Measurements from ENCODE around the gene PRSS57.

PRSS57 gene

DNA sequence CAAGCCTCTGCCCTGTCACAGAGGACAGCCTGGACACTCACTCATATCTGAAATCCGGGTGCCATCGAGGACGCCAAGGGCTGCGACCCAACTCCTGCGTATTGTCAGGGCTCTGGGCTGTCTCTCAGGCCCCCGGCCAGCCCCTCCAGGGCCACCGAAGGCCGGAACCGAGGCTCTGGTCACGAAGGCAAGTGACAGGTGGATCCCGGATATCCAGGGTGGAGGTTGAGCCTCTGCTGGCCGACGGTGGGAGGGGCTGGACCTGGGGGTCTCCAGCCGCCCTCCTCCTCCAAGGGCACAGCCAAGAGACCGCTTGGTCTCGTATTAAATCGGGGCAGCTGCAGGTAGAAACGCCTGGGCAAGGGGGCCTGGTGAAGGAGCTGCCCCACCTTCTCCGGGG lies 37.6 kb downstream of the PRSS57 start:
- TF ChIP-seq POLR2AphosphoS5 (IDR thresholded peaks at IDR 0.05; ENCODE audit: borderline replicate concordance, low read depth, low read length) (no peak), EZH2 (IDR thresholded peaks at IDR 0.05) (no peak), FOXP2 (optimal IDR thresholded peaks at IDR 0.05; ENCODE audit: control extremely low read depth, extremely low read length, insufficient read depth) (no peak)
- no peak overlapping the region for H3K4me3 ChIP-seq
- no peak overlapping the region for H3K27ac ChIP-seq
- H3K9ac ChIP-seq (ENCODE audit: insufficient read length): no peak overlapping the region
- DNase-seq (ENCODE audit: low read depth, low spot score): no peak
- H3K36me3 ChIP-seq (ENCODE audit: insufficient read depth, low read length): peaks cover 11% of the 10 kb centered on the region; the same call in 1 of the 2 replicates
- H3K9me3 ChIP-seq (ENCODE audit: low read depth, low read length): no peaks in the 10 kb centered on the region

DNA sequence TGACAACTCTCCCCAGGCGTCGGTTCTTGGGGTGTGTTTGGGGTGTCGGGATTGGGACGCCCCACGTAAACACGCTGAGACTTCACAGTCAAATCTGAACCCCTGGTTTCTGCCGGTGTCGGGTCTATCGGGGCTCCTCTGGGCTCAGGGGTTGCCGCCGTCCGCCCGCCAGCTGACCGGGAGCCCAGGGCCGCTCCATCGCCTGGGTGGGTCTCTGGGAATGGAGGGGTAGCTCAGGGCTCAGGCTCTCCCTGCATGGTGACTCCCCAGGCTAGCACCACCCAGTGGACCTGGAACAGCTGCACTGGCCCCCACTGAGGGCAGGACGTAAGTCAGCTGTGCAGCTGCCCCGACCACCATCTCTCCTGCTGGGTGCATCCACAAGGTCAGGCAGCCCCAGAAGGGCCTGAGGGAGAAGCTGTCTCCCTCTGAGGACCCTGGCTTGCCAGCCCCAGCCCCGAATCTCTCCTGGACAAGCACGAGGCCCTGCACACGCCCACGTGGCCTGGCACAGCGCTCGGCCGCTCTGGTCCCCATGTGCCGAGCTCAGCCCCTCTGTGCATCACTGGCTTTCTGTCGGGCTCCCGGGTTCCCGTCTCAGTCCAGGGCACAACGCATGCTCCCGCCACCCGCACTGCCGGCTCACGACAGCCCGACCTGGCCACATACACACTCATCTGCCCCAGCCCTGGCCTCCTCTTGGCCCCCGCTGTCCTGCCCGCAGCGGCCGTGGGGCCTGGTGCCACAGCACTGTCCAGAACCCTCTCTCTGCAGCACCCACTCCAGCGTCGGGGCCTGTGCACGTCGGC lies 38.3 kb downstream of the PRSS57 start:
- Histone ChIP-seq H3K9ac (ENCODE audit: insufficient read length) (no peak overlapping the region), H3K36me3 (ENCODE audit: insufficient read depth, low read length) (peaks cover 16% of the 10 kb centered on the region; the same call in 1 of the 2 replicates), H3K27ac (no peak overlapping the region), H3K9me3 (ENCODE audit: low read depth, low read length) (no peaks in the 10 kb centered on the region), H3K4me3 (no peak overlapping the region)
- TF ChIP-seq POLR2AphosphoS5 (IDR thresholded peaks at IDR 0.05; ENCODE audit: borderline replicate concordance, low read depth, low read length) (no peak), EZH2 (IDR thresholded peaks at IDR 0.05) (no peak), FOXP2 (optimal IDR thresholded peaks at IDR 0.05; ENCODE audit: control extremely low read depth, extremely low read length, insufficient read depth) (no peak)
- DNase-seq (ENCODE audit: low read depth, low spot score): no peak

DNA sequence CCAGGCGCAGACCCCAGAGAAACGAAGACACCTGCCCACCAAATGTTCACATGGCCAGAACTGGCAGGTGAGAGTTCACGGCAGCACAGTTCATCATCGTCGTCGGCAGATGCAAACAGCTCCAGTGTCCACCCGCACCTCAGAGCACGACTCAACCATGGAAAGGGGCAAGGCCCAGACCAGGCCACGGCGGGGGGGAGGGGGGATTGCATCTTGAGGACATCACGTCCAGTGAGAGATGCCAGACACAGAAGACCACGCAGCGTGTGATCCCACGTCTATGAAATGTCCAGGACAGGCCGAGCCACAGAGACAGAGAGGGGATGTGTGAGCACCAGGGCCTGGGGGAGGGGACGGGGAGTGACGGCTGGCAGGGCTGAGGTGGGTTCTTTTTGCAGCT lies 39.6 kb downstream of the PRSS57 start:
- Histone ChIP-seq H3K27ac (no peak overlapping the region), H3K36me3 (ENCODE audit: insufficient read depth, low read length) (peaks cover 20% of the 10 kb centered on the region; the same call in 1 of the 2 replicates), H3K4me3 (no peak overlapping the region), H3K9me3 (ENCODE audit: low read depth, low read length) (no peaks in the 10 kb centered on the region), H3K9ac (ENCODE audit: insufficient read length) (no peak overlapping the region)
- TF ChIP-seq EZH2 (IDR thresholded peaks at IDR 0.05) (no peak), FOXP2 (optimal IDR thresholded peaks at IDR 0.05; ENCODE audit: control extremely low read depth, extremely low read length, insufficient read depth) (no peak), POLR2AphosphoS5 (IDR thresholded peaks at IDR 0.05; ENCODE audit: borderline replicate concordance, low read depth, low read length) (no peak)
- no peak for DNase-seq (ENCODE audit: low read depth, low spot score)

DNA sequence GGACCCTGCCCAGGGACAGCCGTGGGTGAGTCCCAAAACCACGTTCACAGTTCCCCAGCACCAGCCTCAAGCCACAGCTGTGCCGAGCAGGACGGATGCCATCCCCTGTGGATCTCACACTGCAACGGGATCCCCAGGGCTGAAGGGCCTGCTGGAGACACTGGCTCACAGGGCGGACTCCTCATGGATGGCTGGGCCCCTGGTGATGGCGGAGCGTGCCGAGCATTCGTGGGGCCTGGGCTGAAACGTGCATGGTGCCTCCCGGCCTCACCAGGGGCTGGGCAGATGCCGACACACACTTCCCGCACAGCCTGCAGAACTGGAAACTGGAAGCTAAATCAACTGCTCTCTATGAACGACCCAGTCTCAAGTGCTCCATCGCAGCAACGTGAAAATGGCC lies 41.8 kb downstream of the PRSS57 start:
- TF ChIP-seq EZH2 (IDR thresholded peaks at IDR 0.05) (no peak), POLR2AphosphoS5 (IDR thresholded peaks at IDR 0.05; ENCODE audit: borderline replicate concordance, low read depth, low read length) (no peak)
- peaks cover 25% of the 10 kb centered on the region; the same call in 1 of the 2 replicates for H3K36me3 ChIP-seq (ENCODE audit: insufficient read depth, low read length)

DNA sequence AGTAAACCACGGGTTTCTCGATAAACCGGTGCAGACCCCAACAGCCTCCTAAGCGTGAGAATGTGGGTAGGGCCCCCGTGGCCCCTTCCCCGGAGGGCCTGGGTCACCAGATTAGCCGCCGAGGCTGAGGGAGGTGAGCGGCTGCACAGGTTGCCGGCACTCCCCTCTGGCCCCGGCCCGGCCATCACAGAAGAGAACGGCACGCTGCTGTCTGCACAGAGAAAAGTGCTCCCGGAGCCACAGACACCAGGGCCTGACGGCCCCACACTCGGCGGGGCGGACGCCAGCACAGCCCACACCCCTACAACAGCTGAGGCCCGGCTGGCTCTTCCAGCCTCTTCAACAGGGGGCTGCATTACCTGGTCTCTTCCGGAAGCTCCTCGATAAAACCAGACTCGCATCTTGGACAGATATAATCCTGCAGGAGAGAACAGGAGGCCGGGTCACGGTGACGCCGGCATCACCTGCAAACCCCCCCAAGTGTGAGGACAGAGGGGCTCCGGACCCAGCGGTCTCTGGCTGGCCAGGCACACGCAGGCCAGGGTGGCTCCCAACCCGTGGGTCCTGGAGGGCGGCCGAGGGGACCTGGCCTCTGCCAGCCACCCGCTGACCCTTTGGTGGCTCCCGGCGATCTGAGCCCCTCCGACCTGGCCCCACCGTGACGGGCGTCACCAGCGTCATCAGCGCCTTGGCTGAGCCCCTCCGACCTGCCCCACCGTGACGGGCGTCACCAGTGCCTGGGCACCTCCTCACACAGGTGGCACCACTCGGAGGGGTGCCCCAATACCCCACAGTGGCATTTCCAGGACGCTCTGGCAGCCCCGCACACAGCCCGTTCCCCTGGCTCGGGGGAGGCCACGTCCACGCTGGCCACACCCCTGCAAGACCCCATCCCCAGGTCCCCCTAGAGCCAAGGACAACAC lies 42.5 kb downstream of the PRSS57 start:
- Histone ChIP-seq H3K27ac (no peak overlapping the region), H3K4me3 (no peak overlapping the region), H3K9ac (ENCODE audit: insufficient read length) (no peak overlapping the region), H3K9me3 (ENCODE audit: low read depth, low read length) (no peaks in the 10 kb centered on the region), H3K36me3 (ENCODE audit: insufficient read depth, low read length) (peaks cover 25% of the 10 kb centered on the region; the same call in 1 of the 2 replicates)
- no peak for DNase-seq (ENCODE audit: low read depth, low spot score)
- no peak for TF ChIP-seq FOXP2 (optimal IDR thresholded peaks at IDR 0.05; ENCODE audit: control extremely low read depth, extremely low read length, insufficient read depth)
- no peak for TF ChIP-seq POLR2AphosphoS5 (IDR thresholded peaks at IDR 0.05; ENCODE audit: borderline replicate concordance, low read depth, low read length)
- TF ChIP-seq EZH2 (IDR thresholded peaks at IDR 0.05): no peak

More for the DNA sequence above, 41.8 kb downstream of the PRSS57 start:
- Histone ChIP-seq H3K9ac (ENCODE audit: insufficient read length) (no peak overlapping the region), H3K4me3 (no peak overlapping the region), H3K27ac (no peak overlapping the region), H3K9me3 (ENCODE audit: low read depth, low read length) (no peaks in the 10 kb centered on the region)
- DNase-seq (ENCODE audit: low read depth, low spot score): no peak

DNA sequence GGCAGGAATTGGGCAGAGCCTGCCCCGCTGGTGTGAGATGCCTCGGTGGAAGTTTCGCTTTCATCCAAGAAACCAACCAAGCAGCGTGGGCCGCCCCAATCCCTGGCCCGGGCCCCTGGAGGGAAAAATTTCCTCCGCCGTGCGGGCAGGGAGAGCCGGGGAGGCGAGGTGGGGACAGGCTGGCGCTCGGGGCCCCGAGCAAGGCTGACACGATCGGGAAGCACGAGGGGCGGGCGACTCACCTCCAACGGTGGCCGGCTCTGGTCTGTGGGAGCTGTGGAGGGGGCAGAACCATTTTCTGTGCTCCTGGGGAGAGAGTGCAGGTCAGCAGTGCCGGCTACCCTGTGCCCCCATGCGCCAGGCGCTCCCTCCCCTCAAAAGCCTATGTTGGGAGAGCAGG lies 43.3 kb downstream of the PRSS57 start:
- no peak overlapping the region for H3K27ac ChIP-seq
- H3K36me3 ChIP-seq (ENCODE audit: insufficient read depth, low read length): peaks cover 31% of the 10 kb centered on the region; the same call in 1 of the 2 replicates
- no peak overlapping the region for H3K9ac ChIP-seq (ENCODE audit: insufficient read length)
- TF ChIP-seq POLR2AphosphoS5 (IDR thresholded peaks at IDR 0.05; ENCODE audit: borderline replicate concordance, low read depth, low read length): no peak
- TF ChIP-seq EZH2 (IDR thresholded peaks at IDR 0.05): no peak
- no peak for TF ChIP-seq FOXP2 (optimal IDR thresholded peaks at IDR 0.05; ENCODE audit: control extremely low read depth, extremely low read length, insufficient read depth)
- DNase-seq (ENCODE audit: low read depth, low spot score): no peak
- no peaks in the 10 kb centered on the region for H3K9me3 ChIP-seq (ENCODE audit: low read depth, low read length)
- no peak overlapping the region for H3K4me3 ChIP-seq

DNA sequence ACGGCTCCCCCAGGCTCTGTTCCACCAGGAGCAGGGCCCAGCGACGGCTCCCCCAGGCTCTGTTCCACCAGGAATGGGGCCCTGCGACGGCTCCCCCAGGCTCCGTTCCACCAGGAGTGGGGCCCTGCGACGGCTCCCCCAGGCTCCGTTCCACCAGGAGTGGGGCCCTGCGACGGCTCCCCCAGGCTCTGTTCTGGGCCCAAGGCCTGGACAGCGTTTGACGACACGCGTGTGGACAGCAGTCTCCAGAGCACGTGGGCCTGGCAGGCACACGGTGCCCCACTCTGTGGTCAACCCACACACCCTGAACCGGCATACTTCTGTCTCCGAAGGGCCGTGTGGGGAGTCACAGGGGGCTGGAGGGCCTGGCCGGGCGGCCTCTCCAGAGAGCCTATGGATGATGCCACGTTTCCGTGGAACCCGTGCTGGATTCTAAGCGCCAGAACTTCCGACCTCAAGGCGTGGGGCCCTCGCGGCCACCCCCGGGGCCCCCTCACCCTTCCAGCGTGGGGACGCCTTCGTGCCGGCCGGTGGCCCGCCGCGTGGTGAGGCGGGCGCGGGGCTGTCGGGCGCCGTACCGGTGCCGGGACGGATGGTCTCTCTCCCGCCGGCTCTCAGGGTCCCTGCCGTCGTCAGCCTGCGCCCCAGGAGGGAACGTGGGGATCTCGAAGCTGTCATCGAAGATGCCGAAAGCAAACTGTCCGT lies 44.0 kb downstream of the PRSS57 start:
- H3K9me3 ChIP-seq (ENCODE audit: low read depth, low read length): no peaks in the 10 kb centered on the region
- TF ChIP-seq FOXP2 (optimal IDR thresholded peaks at IDR 0.05; ENCODE audit: control extremely low read depth, extremely low read length, insufficient read depth): no peak
- no peak for TF ChIP-seq EZH2 (IDR thresholded peaks at IDR 0.05)
- TF ChIP-seq POLR2AphosphoS5 (IDR thresholded peaks at IDR 0.05; ENCODE audit: borderline replicate concordance, low read depth, low read length): no peak
- no peak overlapping the region for H3K9ac ChIP-seq (ENCODE audit: insufficient read length)
- H3K4me3 ChIP-seq: no peak overlapping the region
- no peak for DNase-seq (ENCODE audit: low read depth, low spot score)
- H3K27ac ChIP-seq: no peak overlapping the region
- peaks cover 38% of the 10 kb centered on the region; the same call in 1 of the 2 replicates for H3K36me3 ChIP-seq (ENCODE audit: insufficient read depth, low read length)
